C4-2B (cell line): ENCODE measurements around the gene SCN2B.

ENCODE experiments used
- ZFX ChIP-seq: fragments of 450-650 bp; IDR thresholded peaks from 2 replicates; pipeline ENCODE4 v1.6.1; 2017
- TF ChIP-seq, protein P1 (sequence below): fragments of 450-650 bp; conservative IDR thresholded peaks from 2 replicates; pipeline ENCODE4 v1.5.1; 2017; ENCODE audit warnings: mild to moderate bottlenecking

DNA sequence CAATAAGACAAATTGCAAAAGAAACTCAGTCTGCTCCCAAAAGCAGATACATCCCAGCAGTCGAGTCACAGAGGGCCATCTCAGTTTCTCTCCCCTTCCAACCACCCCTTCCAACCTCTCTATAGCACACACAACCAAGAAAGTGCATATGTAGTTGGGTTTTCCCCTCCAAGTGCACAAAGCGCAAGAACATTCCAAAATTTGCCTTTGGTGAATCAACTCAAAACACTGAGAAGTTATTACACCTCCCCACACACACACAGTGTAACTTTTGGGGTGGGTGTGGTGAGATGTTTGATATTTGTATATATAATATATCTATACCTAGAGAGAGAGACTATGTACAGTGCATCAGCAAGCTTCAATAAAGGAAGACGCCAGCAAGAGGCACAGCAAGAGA, 13.6 kb downstream of the SCN2B start:
- TF ChIP-seq, protein P1, sequence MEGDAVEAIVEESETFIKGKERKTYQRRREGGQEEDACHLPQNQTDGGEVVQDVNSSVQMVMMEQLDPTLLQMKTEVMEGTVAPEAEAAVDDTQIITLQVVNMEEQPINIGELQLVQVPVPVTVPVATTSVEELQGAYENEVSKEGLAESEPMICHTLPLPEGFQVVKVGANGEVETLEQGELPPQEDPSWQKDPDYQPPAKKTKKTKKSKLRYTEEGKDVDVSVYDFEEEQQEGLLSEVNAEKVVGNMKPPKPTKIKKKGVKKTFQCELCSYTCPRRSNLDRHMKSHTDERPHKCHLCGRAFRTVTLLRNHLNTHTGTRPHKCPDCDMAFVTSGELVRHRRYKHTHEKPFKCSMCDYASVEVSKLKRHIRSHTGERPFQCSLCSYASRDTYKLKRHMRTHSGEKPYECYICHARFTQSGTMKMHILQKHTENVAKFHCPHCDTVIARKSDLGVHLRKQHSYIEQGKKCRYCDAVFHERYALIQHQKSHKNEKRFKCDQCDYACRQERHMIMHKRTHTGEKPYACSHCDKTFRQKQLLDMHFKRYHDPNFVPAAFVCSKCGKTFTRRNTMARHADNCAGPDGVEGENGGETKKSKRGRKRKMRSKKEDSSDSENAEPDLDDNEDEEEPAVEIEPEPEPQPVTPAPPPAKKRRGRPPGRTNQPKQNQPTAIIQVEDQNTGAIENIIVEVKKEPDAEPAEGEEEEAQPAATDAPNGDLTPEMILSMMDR, result no peak
- no peak for TF ChIP-seq ZFX
